ENCODE data around the gene SMIM23. TPM values are rescaled to one million over a fixed set of nuclear protein-coding genes. Genes with fewer than 3 reads are reported as not detected.
A peak's percentile ranks its signal among the peaks of the same experiment; 100 is the strongest.

SMIM23 gene
- total RNA-seq: not detected

GRCh38 chr5:171785517-171785916, at the start of gene SMIM23:
Gene SMIM23 (plus strand): TSS chr5:171785817. CDS start chr5:171785872, 55 bp downstream.
- ATAC-seq: no peak

- no peak for ATAC-seq
Measured at GRCh38 chr5:171736976-171737891, 48.4 kb upstream of the SMIM23 start.

GRCh38 chr5:171738501-171738900, 47.1 kb upstream of the SMIM23 start:
- no peak for ATAC-seq

- no peak for ATAC-seq
Measured at GRCh38 chr5:171739271-171739670, 46.3 kb upstream of the SMIM23 start.

GRCh38 chr5:171743436-171744076, 42.1 kb upstream of the SMIM23 start:
- no peak for ATAC-seq

DNA sequence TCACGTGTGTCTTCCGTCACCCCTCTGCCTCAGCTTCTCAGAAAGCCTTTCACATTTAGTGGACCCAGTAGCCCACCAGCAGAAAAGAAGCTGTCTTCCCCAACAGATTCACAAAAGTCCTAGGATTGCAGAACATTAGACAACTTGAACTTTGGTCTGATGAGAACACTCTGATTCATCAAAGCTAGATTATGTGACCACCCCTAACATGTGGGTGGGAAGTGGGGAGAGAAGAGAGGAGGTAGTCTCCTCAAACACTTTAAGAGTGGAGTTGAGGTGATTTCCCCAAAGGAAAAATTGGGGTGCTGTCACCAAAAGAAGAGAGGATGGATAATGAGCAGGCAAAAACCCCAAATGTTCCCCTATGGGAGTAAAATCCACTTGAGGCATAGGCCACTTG, 41.4 kb upstream of the SMIM23 start:
- no peak for ATAC-seq

- ATAC-seq: no peak
Measured at GRCh38 chr5:171744882-171745281, 40.7 kb upstream of the SMIM23 start.

GRCh38 chr5:171745602-171746001, 40.0 kb upstream of the SMIM23 start:
- ATAC-seq: no peak

- ATAC-seq: peak; percentile 39
Measured at GRCh38 chr5:171747061-171747859, 38.4 kb upstream of the SMIM23 start.

GRCh38 chr5:171748720-171749119, 36.9 kb upstream of the SMIM23 start:
- ATAC-seq: no peak

DNA sequence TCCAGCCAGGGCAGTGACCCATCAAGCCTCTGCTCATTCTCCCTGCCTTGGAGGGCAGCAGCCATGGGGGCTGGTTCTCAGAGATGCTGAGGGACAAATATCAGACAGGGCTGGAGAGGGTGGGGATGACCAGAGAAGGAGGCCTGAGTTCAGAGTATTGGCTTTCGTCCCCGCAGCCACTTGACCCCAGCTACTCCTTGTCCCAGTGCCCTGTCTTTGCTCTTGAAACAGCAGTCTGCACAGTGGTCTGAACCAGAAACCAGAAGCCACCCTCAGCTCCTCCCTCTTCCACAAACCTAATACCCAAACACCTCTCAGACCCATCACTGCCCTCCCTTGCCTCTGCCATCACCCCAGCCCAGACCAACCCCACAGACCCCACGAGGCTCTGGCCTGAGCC, 36.3 kb upstream of the SMIM23 start:
- ATAC-seq: no peak

GRCh38 chr5:171750311-171750788, 35.3 kb upstream of the SMIM23 start:
- ATAC-seq: peak; percentile 66

GRCh38 chr5:171755354-171755821, 30.2 kb upstream of the SMIM23 start:
- ATAC-seq: no peak

DNA sequence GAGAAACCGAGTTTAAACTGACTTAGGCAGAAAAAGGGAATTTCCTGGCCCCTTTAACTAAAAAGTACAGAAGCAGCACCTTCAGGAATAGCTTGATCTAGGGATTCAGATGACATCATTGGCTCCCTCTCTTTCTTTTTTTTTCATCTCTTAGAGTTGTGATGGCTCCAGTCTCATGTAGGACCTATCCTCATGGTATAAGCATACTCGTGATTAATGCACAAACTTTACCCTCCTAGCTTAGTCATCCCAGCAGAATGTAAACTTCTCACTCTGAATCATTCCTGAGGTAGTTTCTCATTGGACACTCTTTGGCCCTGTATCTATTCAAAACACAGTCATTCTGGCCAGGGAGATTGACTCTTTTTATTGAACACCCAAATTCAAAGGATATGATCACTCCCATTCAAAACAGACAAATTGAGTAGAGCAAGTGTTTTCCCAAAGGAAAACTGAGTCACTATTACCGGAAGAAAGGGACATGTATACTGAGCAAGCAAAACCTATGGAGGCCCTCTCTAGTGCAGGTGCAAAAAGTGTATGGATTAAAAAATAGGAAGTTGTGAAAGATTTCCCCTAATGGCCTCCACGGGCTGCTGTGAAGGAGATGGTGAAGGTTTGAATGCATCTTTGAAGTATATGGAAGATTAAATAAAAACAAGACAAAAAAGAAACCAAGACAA, 27.6 kb upstream of the SMIM23 start:
- peak; percentile 99 for ATAC-seq

DNA sequence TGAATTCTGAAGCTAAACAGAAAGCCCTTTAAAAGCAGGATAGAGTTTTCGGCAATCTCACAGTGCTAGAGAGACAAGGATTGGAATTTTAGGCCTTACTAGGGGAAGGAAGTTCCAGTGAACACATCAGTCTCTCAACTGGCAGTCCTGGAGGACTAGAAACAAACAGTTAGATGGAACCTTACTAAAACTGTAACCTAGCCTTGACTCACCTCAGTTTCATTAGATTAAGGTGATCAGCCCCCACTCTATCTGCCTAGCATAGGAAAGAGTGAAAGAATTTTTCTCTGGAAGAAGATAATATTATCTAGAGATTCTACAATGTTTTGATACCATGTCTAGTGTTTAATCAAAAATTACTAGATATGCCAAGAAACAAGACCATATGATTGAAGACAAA, 25.8 kb upstream of the SMIM23 start:
- ATAC-seq: no peak

GRCh38 chr5:171762021-171762608, 23.5 kb upstream of the SMIM23 start:
- ATAC-seq: no peak

- peak; percentile 10 for ATAC-seq
Measured at GRCh38 chr5:171762903-171763302, 22.7 kb upstream of the SMIM23 start.

DNA sequence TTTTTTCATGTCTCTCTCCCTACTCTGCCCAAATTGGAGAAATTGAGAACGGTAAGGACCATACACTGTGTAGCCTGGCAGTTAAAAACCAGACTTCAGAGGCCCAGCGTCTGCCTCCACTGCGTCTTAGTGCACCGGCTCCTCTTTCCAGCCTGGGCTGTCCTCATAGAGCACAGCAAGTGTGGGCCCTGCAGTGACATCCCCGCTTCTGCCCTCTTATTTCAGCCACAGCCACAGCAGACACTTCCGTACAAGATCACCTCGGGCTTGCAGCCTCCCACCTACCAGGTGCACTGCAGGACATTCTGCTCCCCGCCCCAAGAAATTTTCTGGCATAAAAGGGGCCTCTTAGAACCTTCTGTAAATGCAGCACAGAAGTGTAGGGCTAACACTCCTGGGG, 21.4 kb upstream of the SMIM23 start:
- ATAC-seq: no peak

- no peak for ATAC-seq
Measured at GRCh38 chr5:171766875-171767274, 18.7 kb upstream of the SMIM23 start.

DNA sequence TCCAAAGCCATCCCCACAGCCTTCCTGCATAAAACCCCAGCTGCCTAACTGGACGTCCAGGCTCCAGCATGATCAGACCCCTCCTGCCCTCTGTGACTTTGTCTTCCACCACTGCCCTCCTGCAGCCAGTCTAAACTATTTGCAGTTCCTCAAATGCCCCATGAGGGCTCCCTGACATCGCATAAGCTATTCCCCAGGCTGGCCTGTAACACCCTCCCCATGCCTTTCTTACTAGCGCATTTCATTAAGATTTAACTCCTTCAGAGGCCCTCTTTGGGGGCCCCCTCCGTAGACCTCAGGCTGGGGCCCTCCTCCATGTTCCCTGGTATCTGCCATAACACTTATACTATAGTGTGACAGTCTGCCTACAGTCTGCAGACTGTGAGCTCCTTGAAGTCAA, 15.5 kb upstream of the SMIM23 start:
- ATAC-seq: no peak

GRCh38 chr5:171771856-171772255, 13.8 kb upstream of the SMIM23 start:
- no peak for ATAC-seq

- ATAC-seq: no peak
Measured at GRCh38 chr5:171773106-171773505, 12.5 kb upstream of the SMIM23 start.
